Subcutaneous adipose tissue (tissue), 4 donors: ENCODE measurements around the gene PTH. TPM values are rescaled to one million over a fixed set of nuclear protein-coding genes. Genes with fewer than 3 reads are reported as not detected.

ENCODE experiments used
- total RNA-seq, 4 donors: library from RNA; depleted of rRNA; stranded (reverse); fragments of >200 nt; gene quantifications; one replicate each; pipeline ENCODE4 v1.1.0, GENCODE V29; 2016
- TF ChIP-seq, protein P1 (sequence below): fragments of 450-650 bp; IDR thresholded peaks from one replicate; pipeline ENCODE4 v1.5.1; 2016; ENCODE audit warnings: low read depth, mild to moderate bottlenecking, control low read depth, antibody characterized with exemption, moderate library complexity

The PTH gene
- not detected for total RNA-seq

DNA sequence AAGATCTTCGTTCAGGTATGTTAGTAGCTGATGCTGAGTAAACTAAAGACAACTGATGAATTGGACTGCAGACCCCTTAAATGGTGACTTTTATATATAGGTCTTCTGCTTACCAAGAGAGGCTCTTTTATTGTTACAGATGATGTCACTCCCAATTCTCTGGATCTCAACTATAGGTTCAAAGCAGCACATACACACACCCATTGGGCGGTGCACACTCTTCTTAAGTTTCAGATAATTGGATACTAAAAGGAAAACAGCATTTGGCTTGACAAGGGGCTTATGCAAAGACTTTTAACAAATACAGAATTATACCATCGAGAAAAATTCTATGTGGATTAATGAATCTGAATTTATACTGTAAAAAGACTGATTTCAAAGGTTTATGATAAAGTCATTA, at the start of gene PTH:
Gene PTH, minus strand, starts transcription at position 69 of the 400 bp plus-strand sequence. CDS start 3,142 bp downstream, outside the sequence.
- TF ChIP-seq, protein P1, sequence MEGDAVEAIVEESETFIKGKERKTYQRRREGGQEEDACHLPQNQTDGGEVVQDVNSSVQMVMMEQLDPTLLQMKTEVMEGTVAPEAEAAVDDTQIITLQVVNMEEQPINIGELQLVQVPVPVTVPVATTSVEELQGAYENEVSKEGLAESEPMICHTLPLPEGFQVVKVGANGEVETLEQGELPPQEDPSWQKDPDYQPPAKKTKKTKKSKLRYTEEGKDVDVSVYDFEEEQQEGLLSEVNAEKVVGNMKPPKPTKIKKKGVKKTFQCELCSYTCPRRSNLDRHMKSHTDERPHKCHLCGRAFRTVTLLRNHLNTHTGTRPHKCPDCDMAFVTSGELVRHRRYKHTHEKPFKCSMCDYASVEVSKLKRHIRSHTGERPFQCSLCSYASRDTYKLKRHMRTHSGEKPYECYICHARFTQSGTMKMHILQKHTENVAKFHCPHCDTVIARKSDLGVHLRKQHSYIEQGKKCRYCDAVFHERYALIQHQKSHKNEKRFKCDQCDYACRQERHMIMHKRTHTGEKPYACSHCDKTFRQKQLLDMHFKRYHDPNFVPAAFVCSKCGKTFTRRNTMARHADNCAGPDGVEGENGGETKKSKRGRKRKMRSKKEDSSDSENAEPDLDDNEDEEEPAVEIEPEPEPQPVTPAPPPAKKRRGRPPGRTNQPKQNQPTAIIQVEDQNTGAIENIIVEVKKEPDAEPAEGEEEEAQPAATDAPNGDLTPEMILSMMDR, result no peak

GRCh38 chr11:13538044-13538443, 42.2 kb upstream of the PTH start:
- TF ChIP-seq, protein P1, result no peak

DNA sequence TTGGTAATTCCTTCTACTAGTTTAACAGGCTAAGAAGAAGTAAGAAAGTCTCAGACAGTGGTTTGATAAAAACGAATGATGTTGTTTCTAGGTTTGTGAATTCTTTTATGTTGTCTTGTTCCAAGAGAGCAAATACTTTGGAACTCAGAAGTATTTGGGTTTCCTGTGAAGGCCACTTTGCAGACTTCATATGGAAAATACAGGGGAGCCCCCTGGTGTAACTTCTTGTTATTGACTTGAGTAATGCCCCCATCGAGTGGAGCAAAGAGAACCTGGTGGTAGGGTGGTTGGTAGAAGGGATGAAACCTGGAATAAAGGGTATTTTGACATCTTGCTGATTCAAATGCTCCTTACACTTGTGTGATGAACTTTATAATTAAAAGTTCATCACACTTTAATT, 40.0 kb upstream of the PTH start:
- TF ChIP-seq, protein P1, result no peak

GRCh38 chr11:13534358-13534757, 38.6 kb upstream of the PTH start:
- TF ChIP-seq, protein P1, result no peak

DNA sequence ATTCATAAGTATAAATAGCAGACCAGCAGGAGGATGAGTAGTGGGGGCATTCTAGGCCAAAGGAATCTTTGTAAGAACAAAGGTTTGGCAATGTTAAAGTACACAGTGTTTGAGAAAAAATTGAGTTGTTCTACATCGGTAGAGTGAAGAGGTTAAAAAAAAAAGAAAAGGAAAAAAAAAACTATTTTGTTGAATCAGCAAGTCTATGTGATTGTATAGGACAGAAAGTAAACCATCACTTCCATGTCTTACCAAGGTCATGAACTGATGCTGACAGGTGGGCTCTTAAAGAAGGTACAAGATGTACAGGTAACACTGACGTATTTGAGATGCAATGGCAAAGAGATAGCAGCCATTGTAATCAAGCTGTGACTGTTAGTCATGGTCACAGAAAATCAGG, 29.5 kb upstream of the PTH start:
- TF ChIP-seq, protein P1, result no peak

DNA sequence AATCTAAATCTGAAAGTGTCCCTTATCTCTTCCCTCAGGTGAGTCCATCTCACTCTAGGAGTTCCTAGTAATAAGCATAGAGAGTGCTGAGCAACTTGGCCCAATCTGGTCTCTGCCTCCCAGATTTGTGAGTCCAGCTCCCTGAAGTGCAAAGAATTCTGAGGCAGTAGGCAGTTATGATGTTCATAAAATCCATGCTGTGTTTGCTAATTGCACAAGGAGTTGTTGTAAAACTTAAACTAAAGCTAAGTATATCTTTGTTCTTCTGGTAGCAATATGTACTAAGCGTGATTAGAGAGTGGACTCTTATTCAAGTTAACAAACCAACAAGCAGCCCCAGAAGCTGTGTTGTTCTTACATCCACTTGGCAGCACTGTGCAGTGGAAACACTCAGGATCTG, 7.6 kb upstream of the PTH start:
- TF ChIP-seq, protein P1, result no peak

GRCh38 chr11:13502492-13502891, 6.7 kb upstream of the PTH start:
- TF ChIP-seq, protein P1, result no peak

DNA sequence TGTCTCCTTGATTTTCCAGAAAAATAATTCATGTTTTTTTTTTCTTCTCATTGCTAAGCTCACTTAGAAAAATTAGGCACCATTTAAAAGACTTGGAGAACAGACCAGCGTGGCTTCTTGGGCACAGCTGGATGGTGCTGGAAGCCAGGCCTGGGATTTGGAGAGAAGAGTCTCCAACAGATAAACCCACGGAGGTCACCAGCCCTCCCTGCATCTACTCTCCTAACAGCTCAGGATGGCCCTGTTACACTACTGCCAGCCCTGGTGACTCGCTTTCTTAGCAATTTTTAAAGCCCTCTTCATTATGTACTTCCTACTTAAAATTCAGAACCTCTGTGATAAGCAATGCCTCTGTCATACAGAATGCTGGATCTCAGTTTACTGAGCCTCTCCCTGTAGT, 1.7 kb downstream of the PTH start:
- TF ChIP-seq, protein P1, result no peak
